Mammary epithelial cell (primary cell): ENCODE measurements around the gene SARNP.

ENCODE experiments used
- CTCF ChIP-seq, 2 donors: IDR thresholded peaks in 1 of 2; conservative IDR thresholded peaks in 1 of 2; 2 replicates each; pipeline ENCODE4 v1.5.1; 2011 to 2012; ENCODE audit warnings: inconsistent platforms in 2 of 2, low read length in 2 of 2, mild to moderate bottlenecking in 2 of 2, control low read depth in 1 of 2, low read depth in 1 of 2; ENCODE audit not compliant: insufficient read depth in 1 of 2; ENCODE audit errors: extremely low read depth in 1 of 2
- EZH2 ChIP-seq: IDR thresholded peaks from 2 replicates; pipeline ENCODE4 v1.6.1; 2012; ENCODE audit warnings: low read length, inconsistent platforms, borderline replicate concordance

GRCh38 chr12:55789893-55790292 lies 27.6 kb downstream of the SARNP start:
- TF ChIP-seq CTCF (conservative IDR thresholded peaks at IDR 0.05 in 1 of 2, IDR thresholded peaks at IDR 0.05 in 1 of 2; ENCODE audit: extremely low read depth in 1 of 2, insufficient read depth in 1 of 2, low read depth in 1 of 2, low read length in 2 of 2) (no peak), EZH2 (no peak)
